Transverse colon (tissue), 4 donors: ENCODE results near the gene PLCXD1. TPM values are rescaled to one million over a fixed set of nuclear protein-coding genes. Genes with fewer than 3 reads are reported as not detected.

Source experiments
- DNase-seq: peaks from one replicate; pipeline ENCODE4 v3.0.0-alpha.2; 2019
- H3K27ac ChIP-seq, 4 donors: fragments of 200-600 bp; sonication (generic); 2 replicates each; pipeline ENCODE4 v1.5.1; 2016 to 2018; ENCODE audit warnings: inconsistent platforms in 4 of 4
- H3K27me3 ChIP-seq: fragments of 200-600 bp; sonication (generic); 2 replicates; pipeline ENCODE4 v1.5.1; 2017; ENCODE audit warnings: inconsistent platforms
- H3K36me3 ChIP-seq, 4 donors: fragments of 200-600 bp; sonication (generic); 2 replicates each; pipeline ENCODE4 v1.5.1; 2017 to 2019; ENCODE audit warnings: inconsistent platforms in 4 of 4
- H3K4me1 ChIP-seq, 4 donors: fragments of 200-600 bp; sonication (generic); 2 replicates each; pipeline ENCODE4 v1.5.1; 2017 to 2020; ENCODE audit warnings: inconsistent platforms in 4 of 4
- H3K4me3 ChIP-seq, 4 donors: fragments of 200-600 bp; sonication (generic); 1 replicate in 1 of 4; 2 replicates in 3 of 4; pipeline versions ENCODE4 v1.5.1 to v1.6.1; 2017 to 2019; ENCODE audit warnings: inconsistent platforms in 4 of 4
- H3K9me3 ChIP-seq, 2 donors: fragments of 200-600 bp; sonication (generic); 2 replicates each; pipeline ENCODE4 v1.5.1; 2017 to 2019; ENCODE audit warnings: inconsistent platforms in 2 of 2
- CTCF ChIP-seq, 5 experiments: fragments of 200-600 bp in 3 of 5; fragments of 450-650 bp in 2 of 5; sonication (generic) in 3 of 5; IDR thresholded peaks; 1 replicate in 2 of 5; 2 replicates in 3 of 5; pipeline ENCODE4 v1.5.1; 2016 to 2017; ENCODE audit warnings: antibody characterized with exemption in 5 of 5, inconsistent platforms in 3 of 5, mild to moderate bottlenecking in 2 of 5, moderate library complexity in 1 of 5
- EP300 ChIP-seq: sonication (generic); formaldehyde crosslinking; IDR thresholded peaks from one replicate; pipeline ENCODE4 v1.6.1; 2017; ENCODE audit warnings: antibody characterized with exemption, low read depth
- POLR2A ChIP-seq: fragments of 450-650 bp; IDR thresholded peaks from one replicate; pipeline ENCODE4 v1.6.1; 2016; ENCODE audit warnings: antibody characterized with exemption, mild to moderate bottlenecking, moderate library complexity
- POLR2AphosphoS5 ChIP-seq, 3 donors: sonication (generic); formaldehyde crosslinking; IDR thresholded peaks; one replicate each; pipeline ENCODE4 v1.6.1; 2016; ENCODE audit warnings: antibody characterized with exemption in 3 of 3
- WGBS, 2 donors: methylation state at CpG; one replicate each; pipeline ENCODE4 v1.1.5; 2018; ENCODE audit warnings: low coverage in 1 of 2; 5-methylcytosine and 5-hydroxymethylcytosine counted together
- in situ Hi-C, 4 donors: fragments of 200-750 bp; cut with MboI; loops; one replicate each; pipeline versions ENCODE4 v1.15.0 to v1.15.1; 2017; ENCODE audit warnings: low sequenced_read_pairs in 3 of 4, low pct_ligation_motif_present in 1 of 4, low pct_unique_long_range_greater_than_20kb in 1 of 4
- intact Hi-C: fragments of 100-400 bp; cut with DNase I; formaldehyde crosslinking; loops from one replicate; pipeline ENCODE4 v1.15.1; 2023; ENCODE audit warnings: low total_unique reads
- total RNA-seq, 4 donors: library from RNA; depleted of rRNA; stranded (reverse); fragments of >200 nt; gene quantifications; one replicate each; pipeline ENCODE4 v1.1.0, GENCODE V29; 2016

The PLCXD1 gene
- total RNA-seq, 4 donors from 2014 or later, result 3.8 to 21.3 (median 13.8) TPM

GRCh38 chrX:307261-308111 is 26.3 kb downstream of the PLCXD1 start:
- Histone ChIP-seq H3K36me3 (peaks cover 0 to 38% (median 16%) of the 10 kb centered on the region in 4 donors), H3K4me1 (no peaks in the 10 kb centered on the region), H3K27ac (no peak overlapping the region), H3K27me3 (no peaks in the 10 kb centered on the region), H3K4me3 (no peak overlapping the region), H3K9me3 (no peaks in the 10 kb centered on the region)
- in situ Hi-C loops, result no loop called here
- no peak for DNase-seq
- TF ChIP-seq EP300, result no peak
- no peak for TF ChIP-seq CTCF (IDR thresholded peaks at IDR 0.05)
- no peak for TF ChIP-seq POLR2AphosphoS5 (IDR thresholded peaks at IDR 0.05)
- TF ChIP-seq POLR2A, result no peak
- WGBS, 2 donors, result 99% methylated on average over 22 of the region's 58 CpGs; no CpG with 5 or more reads in 1 of the 2 donors
- intact Hi-C loops, result no loop called here

DNA sequence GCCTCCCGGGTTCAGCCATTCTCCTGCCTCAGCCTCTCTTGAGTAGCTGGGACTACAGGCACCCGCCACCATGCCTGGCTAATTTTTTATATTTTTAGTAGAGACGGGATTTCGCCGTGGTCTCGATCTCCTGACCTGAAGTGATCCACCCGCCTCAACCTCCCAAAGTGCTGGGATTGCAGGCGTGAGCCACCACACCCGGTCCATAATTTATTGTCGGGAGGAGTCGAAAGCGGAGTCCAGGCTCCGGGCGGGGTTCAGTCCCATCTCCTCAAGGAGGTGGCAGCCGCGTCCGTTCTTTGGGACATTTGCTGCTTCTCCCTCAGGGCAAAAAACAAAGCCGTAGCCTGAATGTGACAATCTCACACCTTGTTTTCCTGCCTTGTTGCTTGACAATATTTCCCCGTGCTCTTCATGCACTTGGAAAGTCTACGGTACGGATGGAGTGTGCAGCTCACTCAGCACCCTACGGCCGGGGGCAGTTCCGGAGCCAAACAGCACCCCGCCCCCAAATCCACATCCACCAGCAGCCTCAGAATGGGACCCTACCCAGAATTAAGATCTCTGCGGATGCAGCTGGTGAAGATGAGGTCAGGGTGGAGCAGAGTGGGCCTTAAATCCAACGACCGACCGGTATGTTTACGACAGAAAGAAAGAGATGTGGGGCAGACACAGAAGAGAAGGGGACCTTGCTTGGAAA is 27.8 kb downstream of the PLCXD1 start:
- intact Hi-C loops, result no loop called here
- H3K36me3 ChIP-seq, result peaks cover 0 to 39% (median 16%) of the 10 kb centered on the region in 4 donors

GRCh38 chrX:310621-311155 is 29.5 kb downstream of the PLCXD1 start:
- 91 to 100% methylated on average over 3 to 25 of the region's 25 CpGs for WGBS, 2 donors
- no peaks in the 10 kb centered on the region for H3K4me1 ChIP-seq
- intact Hi-C loops (no loop called here), in situ Hi-C loops (no loop called here)
- peaks cover 0 to 44% (median 15%) of the 10 kb centered on the region in 4 donors for H3K36me3 ChIP-seq
- H3K9me3 ChIP-seq, result no peaks in the 10 kb centered on the region
- TF ChIP-seq POLR2A (no peak), EP300 (no peak), POLR2AphosphoS5 (IDR thresholded peaks at IDR 0.05) (no peak), CTCF (IDR thresholded peaks at IDR 0.05) (no peak)
- no peak overlapping the region for H3K4me3 ChIP-seq
- no peak overlapping the region for H3K27ac ChIP-seq
- no peaks in the 10 kb centered on the region for H3K27me3 ChIP-seq
- no peak for DNase-seq

More for the DNA sequence above, 27.8 kb downstream of the PLCXD1 start:
- Histone ChIP-seq H3K4me1 (no peaks in the 10 kb centered on the region), H3K4me3 (no peak overlapping the region), H3K27me3 (no peaks in the 10 kb centered on the region), H3K9me3 (no peaks in the 10 kb centered on the region), H3K27ac (no peak overlapping the region)
- 94 to 95% methylated on average over 15 to 30 of the region's 30 CpGs for WGBS, 2 donors
- in situ Hi-C loops, result no loop called here
- no peak for DNase-seq
- TF ChIP-seq POLR2A, result no peak
- no peak for TF ChIP-seq CTCF (IDR thresholded peaks at IDR 0.05)
- no peak for TF ChIP-seq POLR2AphosphoS5 (IDR thresholded peaks at IDR 0.05)
- TF ChIP-seq EP300, result no peak
